Activated T-helper 2 cell treated with anti-CD3 and anti-CD28 coated beads, Interferon-gamma antibody, Interleukin-2, Interleukin-4, amounts not matched to agents 10 μg/mL and 5 μg/mL and 100 μg/mL, durations not matched to agents 14 hours and 24 hours and 36 hours (primary cell): ENCODE data around the gene PLD3. TPM values are rescaled to one million over a fixed set of nuclear protein-coding genes. Genes with fewer than 3 reads are reported as not detected.

Experiments
- DNase-seq: peaks from one replicate; pipeline ENCODE4 v3.0.0; 2021; ENCODE audit warnings: low spot score
- H3K27ac Mint-ChIP-seq: one replicate; pipeline ENCODE4 v1.8.0; 2021; ENCODE audit warnings: mixed read lengths
- H3K27me3 Mint-ChIP-seq: one replicate; pipeline ENCODE4 v1.8.0; 2021; ENCODE audit warnings: low read depth, mixed read lengths
- H3K36me3 Mint-ChIP-seq: one replicate; pipeline ENCODE4 v1.8.0; 2021; ENCODE audit warnings: low read depth, mixed read lengths
- H3K4me1 Mint-ChIP-seq: one replicate; pipeline ENCODE4 v1.8.0; 2021; ENCODE audit warnings: low read depth, mixed read lengths
- H3K4me3 Mint-ChIP-seq: one replicate; pipeline ENCODE4 v1.8.0; 2021; ENCODE audit warnings: low read depth, mild to moderate bottlenecking, moderate library complexity, mixed read lengths
- H3K9me3 Mint-ChIP-seq: one replicate; pipeline ENCODE4 v1.8.0; 2021; ENCODE audit warnings: mixed read lengths
- intact Hi-C: fragments of 100-400 bp; cut with micrococcal nuclease; formaldehyde crosslinking; loops from one replicate; pipeline ENCODE4 v1.15.1; 2023
- total RNA-seq: library from RNA; stranded (reverse); gene quantifications from 2 replicates; pipeline ENCODE4 v1.2.3, GENCODE V29; 2022

PLD3 gene, protein sequence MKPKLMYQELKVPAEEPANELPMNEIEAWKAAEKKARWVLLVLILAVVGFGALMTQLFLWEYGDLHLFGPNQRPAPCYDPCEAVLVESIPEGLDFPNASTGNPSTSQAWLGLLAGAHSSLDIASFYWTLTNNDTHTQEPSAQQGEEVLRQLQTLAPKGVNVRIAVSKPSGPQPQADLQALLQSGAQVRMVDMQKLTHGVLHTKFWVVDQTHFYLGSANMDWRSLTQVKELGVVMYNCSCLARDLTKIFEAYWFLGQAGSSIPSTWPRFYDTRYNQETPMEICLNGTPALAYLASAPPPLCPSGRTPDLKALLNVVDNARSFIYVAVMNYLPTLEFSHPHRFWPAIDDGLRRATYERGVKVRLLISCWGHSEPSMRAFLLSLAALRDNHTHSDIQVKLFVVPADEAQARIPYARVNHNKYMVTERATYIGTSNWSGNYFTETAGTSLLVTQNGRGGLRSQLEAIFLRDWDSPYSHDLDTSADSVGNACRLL
- 59.2 and 60.1 TPM in 2 replicates for total RNA-seq

DNA sequence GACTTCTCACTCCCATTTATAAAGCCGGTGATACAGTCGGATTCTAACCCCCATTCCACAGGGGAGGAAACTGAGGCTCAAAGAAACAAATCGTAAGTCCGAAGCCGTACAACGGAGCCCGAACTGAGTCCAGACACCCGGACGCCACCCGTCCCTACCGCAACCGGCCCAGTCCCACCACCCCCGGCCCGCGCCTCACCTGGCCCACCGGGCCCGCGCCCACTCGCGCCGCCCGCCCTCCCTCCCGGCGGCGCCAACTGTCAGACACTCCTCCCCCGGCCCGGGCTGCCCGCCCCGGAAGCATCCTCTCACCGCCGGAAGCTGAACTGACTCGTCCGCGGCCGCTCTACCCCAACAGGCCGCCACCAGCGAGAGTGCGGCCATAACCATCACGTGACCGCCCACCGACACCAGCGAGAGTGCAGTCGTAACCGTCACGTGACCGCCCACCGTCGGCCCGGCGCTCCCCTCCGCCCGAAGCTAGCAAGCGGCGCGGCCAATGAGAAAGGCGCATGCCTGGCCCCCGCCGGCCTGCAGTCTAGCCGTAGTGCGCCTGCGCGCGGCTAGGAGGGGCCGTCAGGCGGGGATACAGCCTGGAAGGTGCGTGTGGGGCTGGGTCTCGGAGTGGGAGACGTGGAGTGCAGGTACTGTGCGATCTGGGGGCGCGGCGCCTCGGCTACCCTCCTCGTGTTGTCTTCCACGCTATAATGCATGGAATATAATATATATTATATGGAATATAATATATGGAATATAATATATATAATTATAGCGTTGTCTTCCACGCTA is at the start of gene PLD3, which contains the start of gene C19orf47:
PLD3 (plus strand) TSS at position 571 of the 789 bp plus-strand sequence. CDS start 17,789 bp downstream, outside the sequence.
C19orf47 (minus strand) TSS at position 273 of the 789 bp plus-strand sequence. CDS start 6,540 bp downstream, outside the sequence.
- H3K4me1 Mint-ChIP-seq, result peaks cover 16% of the 10 kb centered on the region

DNA sequence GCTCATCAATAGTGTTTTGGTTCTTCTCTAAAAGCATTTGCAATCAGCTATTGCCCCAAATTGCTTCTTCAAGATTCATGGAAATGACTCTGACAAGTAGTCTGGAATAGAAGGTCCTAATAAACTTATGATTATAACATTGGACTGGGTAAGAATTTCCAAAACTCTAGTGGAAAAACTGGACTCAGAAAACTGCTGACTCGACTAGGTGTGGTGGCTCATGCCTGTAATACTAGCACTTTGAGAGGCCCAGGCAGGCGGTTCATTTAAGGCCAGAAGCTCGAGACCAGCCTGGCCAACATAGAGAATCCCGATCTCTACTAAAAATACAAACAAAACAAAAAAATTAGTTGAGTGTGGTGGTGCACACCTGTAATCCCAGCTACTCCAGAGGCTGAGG is 47.8 kb upstream of the PLD3 start:
- Mint-ChIP-seq H3K36me3 (no peaks in the 10 kb centered on the region), H3K9me3 (no peaks in the 10 kb centered on the region), H3K27me3 (no peaks in the 10 kb centered on the region), H3K4me1 (peaks cover 3% of the 10 kb centered on the region), H3K27ac (no peak overlapping the region), H3K4me3 (no peak overlapping the region)
- intact Hi-C loops, result loop anchor here (10.0 kb wide), 2 partner anchors 224 to 334 kb away; no protein-coding TSS in a partner anchor
- no peak for DNase-seq

More for the DNA sequence above, at the start of gene PLD3, which contains the start of gene C19orf47:
- Mint-ChIP-seq H3K9me3 (no peaks in the 10 kb centered on the region), H3K36me3 (peaks cover 4% of the 10 kb centered on the region), H3K27me3 (no peaks in the 10 kb centered on the region), H3K4me3 (peak within 1 kb of the TSS; percentile 99), H3K27ac (peak within 1 kb of the TSS; percentile 90)
- DNase-seq, result peak; percentile 99
- intact Hi-C loops, result loop anchor here (1.0 kb wide), 1 partner anchor 181 kb away; no protein-coding TSS in a partner anchor

DNA sequence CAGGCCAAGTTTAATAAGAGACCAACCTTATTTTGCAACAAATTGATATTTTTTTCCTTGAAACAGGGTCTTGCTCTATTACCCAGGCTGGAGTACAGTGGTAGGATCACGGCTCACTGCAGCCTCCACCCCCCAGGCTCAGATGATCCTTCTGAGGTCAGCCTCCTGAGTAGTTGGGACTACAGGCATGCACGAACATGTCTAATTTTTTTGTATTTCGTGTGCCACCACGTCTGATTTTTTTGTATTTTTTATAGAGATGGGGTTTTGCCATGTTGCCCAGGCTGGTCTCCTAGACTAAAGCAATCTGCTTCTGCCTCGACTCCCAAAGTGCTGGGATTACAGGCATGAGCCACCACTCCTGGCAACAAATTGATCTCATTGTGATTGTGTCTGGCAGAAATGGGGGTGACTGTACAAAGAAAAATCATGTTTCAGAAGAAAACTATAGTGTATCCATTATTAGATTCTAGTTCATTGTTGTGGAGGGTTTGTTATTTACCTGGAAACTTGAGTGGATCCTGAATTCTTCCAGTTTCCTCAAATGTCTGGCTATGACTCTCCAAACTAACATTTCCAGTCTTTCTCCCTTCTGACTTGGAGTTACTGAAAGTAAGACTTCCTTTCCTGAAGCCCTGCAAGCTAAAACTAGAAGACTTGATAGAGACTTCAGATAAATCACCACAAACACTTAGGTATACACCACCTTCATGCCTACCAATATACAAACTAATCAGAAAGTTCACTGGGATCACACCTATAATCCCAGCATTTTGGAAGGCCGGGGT is 46.1 kb upstream of the PLD3 start:
- H3K4me3 Mint-ChIP-seq, result no peak overlapping the region
- intact Hi-C loops, result loop anchor here (10.0 kb wide), 2 partner anchors 222 to 332 kb away; no protein-coding TSS in a partner anchor
- H3K27me3 Mint-ChIP-seq, result no peaks in the 10 kb centered on the region
- peaks cover 3% of the 10 kb centered on the region for H3K4me1 Mint-ChIP-seq
- no peaks in the 10 kb centered on the region for H3K9me3 Mint-ChIP-seq
- no peaks in the 10 kb centered on the region for H3K36me3 Mint-ChIP-seq
- no peak overlapping the region for H3K27ac Mint-ChIP-seq
- DNase-seq, result no peak

DNA sequence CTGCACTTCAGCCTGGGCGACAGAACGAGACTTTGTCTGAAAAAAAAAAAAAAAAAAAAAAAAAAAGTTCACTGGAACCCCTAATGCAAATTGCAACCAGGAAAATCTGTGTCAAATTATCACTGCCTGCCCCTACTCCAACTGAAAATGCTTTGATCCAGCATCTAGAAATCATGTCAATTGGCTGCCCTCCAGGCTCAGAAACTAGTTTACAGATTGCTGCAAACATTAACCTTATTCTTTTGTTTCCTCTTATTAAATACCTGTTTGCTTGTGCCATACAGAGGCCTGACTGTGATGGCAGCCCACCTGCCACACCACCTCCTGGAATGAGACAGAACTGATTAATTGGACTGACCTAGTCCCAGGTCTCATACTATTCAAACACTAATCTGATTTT is 44.7 kb upstream of the PLD3 start:
- no peak overlapping the region for H3K27ac Mint-ChIP-seq
- no peaks in the 10 kb centered on the region for H3K9me3 Mint-ChIP-seq
- H3K36me3 Mint-ChIP-seq, result no peaks in the 10 kb centered on the region
- H3K4me1 Mint-ChIP-seq, result peaks cover 3% of the 10 kb centered on the region
- no peak for DNase-seq
- H3K4me3 Mint-ChIP-seq, result no peak overlapping the region
- no peaks in the 10 kb centered on the region for H3K27me3 Mint-ChIP-seq
- intact Hi-C loops, result loop anchor here (1.0 to 10.0 kb wide), 3 partner anchors 221 to 331 kb away; no protein-coding TSS in a partner anchor

DNA sequence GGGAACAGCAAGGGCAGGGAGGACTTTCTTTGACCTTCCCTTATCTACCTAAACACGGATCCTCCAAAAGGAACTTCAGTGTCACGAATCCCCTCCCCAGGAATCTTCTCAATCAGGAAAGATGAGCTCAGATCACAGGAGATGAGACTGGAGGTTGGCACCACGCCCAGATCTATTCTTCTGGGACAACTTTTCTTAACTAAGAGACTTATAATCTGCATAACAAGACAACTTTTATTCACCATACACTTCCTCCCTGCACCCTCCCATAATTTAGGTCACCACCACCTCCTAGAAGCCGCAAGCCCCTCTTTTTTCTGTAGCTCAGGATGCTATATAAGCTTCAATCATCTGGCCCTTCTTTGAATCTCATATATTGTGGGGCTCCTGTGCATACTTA is 44.2 kb upstream of the PLD3 start:
- H3K9me3 Mint-ChIP-seq, result no peaks in the 10 kb centered on the region
- H3K36me3 Mint-ChIP-seq, result no peaks in the 10 kb centered on the region
- no peak for DNase-seq
- no peak overlapping the region for H3K4me3 Mint-ChIP-seq
- no peak overlapping the region for H3K27ac Mint-ChIP-seq
- H3K4me1 Mint-ChIP-seq, result peaks cover 3% of the 10 kb centered on the region
- intact Hi-C loops, result loop anchor here (1.0 to 10.0 kb wide), 3 partner anchors 220 to 330 kb away; no protein-coding TSS in a partner anchor
- no peaks in the 10 kb centered on the region for H3K27me3 Mint-ChIP-seq

DNA sequence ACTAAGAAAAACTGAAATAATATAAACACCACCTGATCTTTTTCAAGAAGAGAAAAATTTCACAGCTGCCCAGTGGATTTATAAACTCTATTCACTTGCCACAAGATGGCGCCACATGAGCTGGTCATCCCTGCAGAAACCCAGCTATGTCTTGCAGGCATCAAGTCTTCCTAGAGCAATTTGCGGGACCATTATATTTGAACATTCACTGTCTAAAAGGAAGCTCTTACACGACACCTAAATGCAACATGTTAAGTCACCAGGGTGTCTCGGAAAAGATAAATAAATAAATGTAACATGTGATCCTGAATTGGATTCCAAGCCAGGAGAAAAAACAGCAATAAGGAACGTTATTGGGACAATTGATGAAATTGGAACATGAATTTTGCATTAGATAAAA is 43.1 kb upstream of the PLD3 start:
- H3K36me3 Mint-ChIP-seq, result no peaks in the 10 kb centered on the region
- DNase-seq, result peak; percentile 59
- H3K27ac Mint-ChIP-seq, result no peak overlapping the region
- H3K9me3 Mint-ChIP-seq, result no peaks in the 10 kb centered on the region
- no peak overlapping the region for H3K4me3 Mint-ChIP-seq
- intact Hi-C loops, result loop anchor here (10.0 kb wide), 2 partner anchors 219 to 329 kb away; no protein-coding TSS in a partner anchor
- no peaks in the 10 kb centered on the region for H3K27me3 Mint-ChIP-seq
- H3K4me1 Mint-ChIP-seq, result peaks cover 3% of the 10 kb centered on the region

DNA sequence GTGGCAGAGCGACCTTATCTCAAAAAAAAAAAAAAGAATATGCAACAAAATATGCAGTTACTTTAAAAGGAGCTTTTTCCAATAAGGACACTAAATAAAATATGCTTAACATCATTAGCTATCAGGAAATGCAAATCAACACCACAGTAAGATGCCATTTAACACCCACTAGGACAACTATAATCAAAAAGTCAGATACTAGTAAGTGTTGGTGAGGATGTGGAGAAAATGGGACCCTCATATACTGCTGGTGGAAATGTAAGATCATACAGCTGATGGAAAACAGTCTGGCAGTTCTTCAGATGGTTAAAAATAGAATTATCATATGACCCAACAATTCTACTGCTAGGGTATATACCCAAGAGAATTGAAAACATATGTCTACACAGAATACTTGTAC is 38.8 kb upstream of the PLD3 start:
- DNase-seq, result no peak
- no peaks in the 10 kb centered on the region for H3K36me3 Mint-ChIP-seq
- H3K4me3 Mint-ChIP-seq, result no peak overlapping the region
- no peaks in the 10 kb centered on the region for H3K9me3 Mint-ChIP-seq
- no peaks in the 10 kb centered on the region for H3K27me3 Mint-ChIP-seq
- H3K27ac Mint-ChIP-seq, result no peak overlapping the region
- intact Hi-C loops, result loop anchor here (10.0 kb wide), 2 partner anchors 215 to 325 kb away; no protein-coding TSS in a partner anchor
- H3K4me1 Mint-ChIP-seq, result peaks cover 3% of the 10 kb centered on the region

DNA sequence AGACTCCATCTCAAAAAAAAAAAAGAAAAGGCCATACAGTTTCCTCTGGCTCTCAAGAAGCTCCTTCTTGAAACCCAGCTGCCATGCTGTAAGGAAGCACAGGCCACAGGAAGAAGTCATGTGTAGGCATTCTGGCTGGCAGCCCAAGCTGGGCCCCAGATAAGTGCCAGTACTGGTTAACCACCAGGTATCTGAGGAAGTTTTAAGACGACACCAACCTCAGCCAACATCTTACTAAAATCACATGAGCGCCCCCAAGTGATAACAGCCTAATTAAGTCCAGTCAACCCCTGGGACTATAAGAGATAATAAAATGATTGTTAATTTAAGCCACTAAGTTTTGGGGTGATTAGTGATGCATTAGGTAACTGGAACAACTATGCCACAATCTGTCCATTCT is 36.0 kb upstream of the PLD3 start:
- Mint-ChIP-seq H3K4me3 (no peak overlapping the region), H3K36me3 (no peaks in the 10 kb centered on the region), H3K27ac (no peak overlapping the region), H3K4me1 (no peaks in the 10 kb centered on the region), H3K27me3 (no peaks in the 10 kb centered on the region), H3K9me3 (no peaks in the 10 kb centered on the region)
- intact Hi-C loops, result no loop called here
- no peak for DNase-seq

DNA sequence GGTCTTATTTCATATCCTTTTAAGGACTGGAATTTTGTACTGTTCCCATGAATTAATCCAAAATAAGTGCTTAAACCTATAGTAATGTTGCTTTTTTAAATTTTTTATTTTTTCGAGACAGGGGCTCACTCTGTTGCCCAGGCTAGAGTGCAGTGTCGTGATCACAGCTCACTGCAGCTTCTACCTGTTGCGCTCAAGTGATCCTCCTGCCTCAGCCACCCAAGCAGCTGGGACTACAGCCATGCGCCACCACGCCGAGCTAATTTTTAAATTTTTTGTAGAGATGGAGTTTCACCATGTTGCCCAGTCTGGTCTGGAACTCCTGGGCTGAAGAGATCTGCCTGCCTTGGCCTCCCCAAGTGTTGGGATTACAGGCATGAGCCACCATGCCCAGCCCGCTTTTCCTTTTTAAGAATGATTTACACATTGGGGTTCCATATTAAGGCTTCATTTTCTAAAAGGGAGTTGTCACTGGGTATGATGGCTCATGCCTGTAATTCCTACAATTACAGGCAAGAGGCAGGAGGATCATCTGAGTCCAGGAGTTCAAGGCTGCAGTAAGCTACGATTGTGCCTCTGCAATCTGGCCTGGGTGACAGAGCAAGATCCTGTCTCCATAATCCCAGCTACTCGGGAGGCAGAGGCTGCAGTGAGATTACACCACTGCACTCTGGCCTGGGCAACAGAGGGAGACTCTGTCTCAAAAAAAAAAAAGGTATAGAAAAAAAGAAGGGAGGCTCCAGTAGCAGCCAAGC is 35.1 kb upstream of the PLD3 start:
- Mint-ChIP-seq H3K4me1 (no peaks in the 10 kb centered on the region), H3K4me3 (no peak overlapping the region), H3K27ac (no peak overlapping the region), H3K27me3 (no peaks in the 10 kb centered on the region), H3K36me3 (no peaks in the 10 kb centered on the region), H3K9me3 (no peaks in the 10 kb centered on the region)
- intact Hi-C loops, result no loop called here
- DNase-seq, result no peak

DNA sequence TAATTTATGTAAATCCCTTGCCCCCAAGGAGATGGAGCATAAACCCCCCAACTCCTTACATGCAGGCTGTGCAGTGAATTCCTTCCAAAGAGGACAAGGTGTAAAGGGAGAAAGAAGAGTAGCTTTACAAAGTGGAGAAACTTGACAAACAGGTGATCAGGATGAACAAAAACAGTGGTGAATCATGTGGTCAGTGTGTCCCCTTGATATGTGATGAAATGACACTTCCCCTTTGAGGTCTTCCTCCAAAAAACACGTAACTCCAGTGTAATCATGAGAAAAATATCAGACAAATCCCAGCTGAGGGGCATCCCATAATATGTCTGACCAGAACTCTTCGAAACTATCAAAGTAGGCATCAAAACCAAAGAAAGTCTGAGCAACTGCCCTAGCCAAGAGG is 33.8 kb upstream of the PLD3 start:
- Mint-ChIP-seq H3K4me3 (no peak overlapping the region), H3K9me3 (no peaks in the 10 kb centered on the region), H3K27me3 (no peaks in the 10 kb centered on the region), H3K4me1 (no peaks in the 10 kb centered on the region), H3K27ac (no peak overlapping the region), H3K36me3 (no peaks in the 10 kb centered on the region)
- intact Hi-C loops, result no loop called here
- DNase-seq, result no peak

DNA sequence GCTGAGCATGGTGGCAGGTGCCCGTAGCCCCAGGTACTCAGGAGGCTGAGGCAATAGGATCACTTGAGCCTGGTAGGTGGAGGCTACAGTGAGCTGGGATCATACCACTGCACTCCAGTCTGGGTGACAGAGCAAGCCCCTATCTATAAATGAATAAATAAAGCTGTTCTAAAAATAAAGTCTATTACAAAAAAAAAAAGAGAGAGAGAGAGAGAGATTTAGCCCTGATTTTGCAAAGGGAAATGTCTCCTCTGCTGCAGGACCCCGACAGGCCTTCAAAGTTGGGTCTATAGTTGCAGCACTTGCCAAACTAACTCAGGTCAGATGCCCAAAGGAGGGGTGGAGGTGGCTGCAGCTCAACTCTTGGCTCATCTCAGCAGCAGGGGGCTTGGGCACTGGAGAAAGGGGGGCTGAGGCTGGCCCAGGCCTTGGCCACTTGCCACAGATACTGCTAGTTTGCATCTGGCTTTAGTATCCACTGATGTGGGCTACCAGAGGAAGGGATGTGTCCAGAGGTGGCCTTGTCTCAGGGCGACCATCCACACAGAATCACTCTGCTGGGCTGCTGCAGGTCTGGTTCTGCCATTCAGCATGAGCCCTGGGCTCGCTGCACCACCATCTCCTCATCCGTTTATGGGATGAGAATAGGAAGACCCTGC is 32.6 kb upstream of the PLD3 start:
- no peak for DNase-seq
- Mint-ChIP-seq H3K4me1 (no peaks in the 10 kb centered on the region), H3K27me3 (no peaks in the 10 kb centered on the region), H3K27ac (no peak overlapping the region), H3K4me3 (no peak overlapping the region), H3K36me3 (peaks cover 12% of the 10 kb centered on the region), H3K9me3 (no peaks in the 10 kb centered on the region)
- intact Hi-C loops, result no loop called here
